ENCODE results near the gene RASA1. TPM values are rescaled to one million over a fixed set of nuclear protein-coding genes. Genes with fewer than 3 reads are reported as not detected.

Gene RASA1
- total RNA-seq, 4 donors from 2014 or later: 12.0 to 16.8 (median 12.2) TPM

GRCh38 chr5:87252283-87252605 lies 15.4 kb upstream of the RASA1 start:
- Histone ChIP-seq H3K27ac (no peak overlapping the region), H3K27me3 (no peaks in the 10 kb centered on the region), H3K36me3 (no peaks in the 10 kb centered on the region), H3K9me3 (no peaks in the 10 kb centered on the region), H3K4me3 (no peak overlapping the region), H3K4me1 (no peaks in the 10 kb centered on the region)
- no peak for ATAC-seq
- intact Hi-C loops (cut with DNase I; ENCODE audit: low total_unique reads): no loop called here
- no peak for TF ChIP-seq POLR2A (IDR thresholded peaks at IDR 0.05)
- TF ChIP-seq, protein P1, sequence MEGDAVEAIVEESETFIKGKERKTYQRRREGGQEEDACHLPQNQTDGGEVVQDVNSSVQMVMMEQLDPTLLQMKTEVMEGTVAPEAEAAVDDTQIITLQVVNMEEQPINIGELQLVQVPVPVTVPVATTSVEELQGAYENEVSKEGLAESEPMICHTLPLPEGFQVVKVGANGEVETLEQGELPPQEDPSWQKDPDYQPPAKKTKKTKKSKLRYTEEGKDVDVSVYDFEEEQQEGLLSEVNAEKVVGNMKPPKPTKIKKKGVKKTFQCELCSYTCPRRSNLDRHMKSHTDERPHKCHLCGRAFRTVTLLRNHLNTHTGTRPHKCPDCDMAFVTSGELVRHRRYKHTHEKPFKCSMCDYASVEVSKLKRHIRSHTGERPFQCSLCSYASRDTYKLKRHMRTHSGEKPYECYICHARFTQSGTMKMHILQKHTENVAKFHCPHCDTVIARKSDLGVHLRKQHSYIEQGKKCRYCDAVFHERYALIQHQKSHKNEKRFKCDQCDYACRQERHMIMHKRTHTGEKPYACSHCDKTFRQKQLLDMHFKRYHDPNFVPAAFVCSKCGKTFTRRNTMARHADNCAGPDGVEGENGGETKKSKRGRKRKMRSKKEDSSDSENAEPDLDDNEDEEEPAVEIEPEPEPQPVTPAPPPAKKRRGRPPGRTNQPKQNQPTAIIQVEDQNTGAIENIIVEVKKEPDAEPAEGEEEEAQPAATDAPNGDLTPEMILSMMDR (IDR thresholded peaks at IDR 0.05 in 4 of 5, conservative IDR thresholded peaks at IDR 0.05 in 1 of 5): no peak
- DNase-seq: no peak
- in situ Hi-C loops (cut with MboI; ENCODE audit: low sequenced_read_pairs in 4 of 4): no loop called here

DNA sequence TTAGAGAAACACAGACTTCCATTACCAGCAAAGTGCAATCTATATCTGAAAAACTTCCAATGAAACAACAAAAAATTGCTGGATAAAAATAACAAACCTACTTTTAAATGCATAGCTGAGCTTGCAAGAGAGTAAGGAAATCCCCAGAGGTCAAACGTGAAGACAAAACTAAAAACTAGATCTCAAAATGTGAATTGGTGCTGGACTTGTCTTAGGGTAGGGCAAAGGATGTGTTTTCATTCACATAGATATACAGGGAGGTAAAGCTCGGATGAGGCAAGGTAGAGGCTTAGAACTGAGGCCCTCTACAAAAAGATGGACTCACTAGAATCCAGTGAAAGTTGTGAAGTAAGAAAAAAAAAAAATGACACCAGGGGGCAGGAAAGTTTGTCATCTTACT lies 13.6 kb upstream of the RASA1 start:
- in situ Hi-C loops (cut with MboI; ENCODE audit: low sequenced_read_pairs in 4 of 4): no loop called here
- no peaks in the 10 kb centered on the region for H3K36me3 ChIP-seq
- DNase-seq (no peak), ATAC-seq (no peak)
- H3K4me3 ChIP-seq: no peak overlapping the region
- peaks cover 0 to 5% of the 10 kb centered on the region in 2 donors for H3K4me1 ChIP-seq
- no peaks in the 10 kb centered on the region for H3K9me3 ChIP-seq
- H3K27me3 ChIP-seq: no peaks in the 10 kb centered on the region
- intact Hi-C loops (cut with DNase I; ENCODE audit: low total_unique reads): no loop called here
- no peak for TF ChIP-seq POLR2A (IDR thresholded peaks at IDR 0.05)
- TF ChIP-seq, protein P1 (IDR thresholded peaks at IDR 0.05 in 4 of 5, conservative IDR thresholded peaks at IDR 0.05 in 1 of 5): no peak
- no peak overlapping the region for H3K27ac ChIP-seq

GRCh38 chr5:87258507-87258906 lies 9.2 kb upstream of the RASA1 start:
- intact Hi-C loops (cut with DNase I; ENCODE audit: low total_unique reads) (no loop called here), in situ Hi-C loops (cut with MboI; ENCODE audit: low sequenced_read_pairs in 4 of 4) (no loop called here)
- no peak for TF ChIP-seq POLR2A (IDR thresholded peaks at IDR 0.05)
- TF ChIP-seq, protein P1 (IDR thresholded peaks at IDR 0.05 in 4 of 5, conservative IDR thresholded peaks at IDR 0.05 in 1 of 5): no peak
- H3K4me3 ChIP-seq: no peak overlapping the region
- H3K36me3 ChIP-seq: no peaks in the 10 kb centered on the region
- ATAC-seq (peak in 1 of 2 donors; percentile 62), DNase-seq (no peak)
- H3K27ac ChIP-seq: no peak overlapping the region
- no peaks in the 10 kb centered on the region for H3K27me3 ChIP-seq
- peaks cover 0 to 5% of the 10 kb centered on the region in 2 donors for H3K4me1 ChIP-seq
- H3K9me3 ChIP-seq: no peaks in the 10 kb centered on the region

- Histone ChIP-seq H3K4me1 (peaks cover 0 to 5% of the 10 kb centered on the region in 2 donors), H3K36me3 (no peaks in the 10 kb centered on the region), H3K27me3 (no peaks in the 10 kb centered on the region), H3K9me3 (no peaks in the 10 kb centered on the region), H3K4me3 (no peak overlapping the region), H3K27ac (no peak overlapping the region)
- ATAC-seq: no peak
- TF ChIP-seq, protein P1 (IDR thresholded peaks at IDR 0.05 in 4 of 5, conservative IDR thresholded peaks at IDR 0.05 in 1 of 5): no peak
- TF ChIP-seq POLR2A (IDR thresholded peaks at IDR 0.05): no peak
- no peak for DNase-seq
- in situ Hi-C loops (cut with MboI; ENCODE audit: low sequenced_read_pairs in 4 of 4): loop anchor here in 1 of 4 donors (10.0 kb wide), 1 partner anchor 144 kb away; no protein-coding TSS in a partner anchor
- intact Hi-C loops (cut with DNase I; ENCODE audit: low total_unique reads): no loop called here
Observed at GRCh38 chr5:87260604-87261192, 7.0 kb upstream of the RASA1 start.

GRCh38 chr5:87263498-87263897 lies 4.2 kb upstream of the RASA1 start:
- Histone ChIP-seq H3K27ac (no peak overlapping the region), H3K36me3 (no peaks in the 10 kb centered on the region), H3K9me3 (no peaks in the 10 kb centered on the region), H3K4me1 (peaks cover 0 to 4% of the 10 kb centered on the region in 2 donors), H3K4me3 (no peak overlapping the region), H3K27me3 (no peaks in the 10 kb centered on the region)
- DNase-seq (no peak), ATAC-seq (no peak)
- intact Hi-C loops (cut with DNase I; ENCODE audit: low total_unique reads): no loop called here
- TF ChIP-seq, protein P1 (IDR thresholded peaks at IDR 0.05 in 4 of 5, conservative IDR thresholded peaks at IDR 0.05 in 1 of 5): no peak
- TF ChIP-seq POLR2A (IDR thresholded peaks at IDR 0.05): no peak
- in situ Hi-C loops (cut with MboI; ENCODE audit: low sequenced_read_pairs in 4 of 4): loop anchor here in 1 of 4 donors (10.0 kb wide), 1 partner anchor 141 kb away; no protein-coding TSS in a partner anchor

All from gastrocnemius medialis (tissue), 4 donors.